ENCODE data around the gene ACTR10.
A peak's percentile ranks its signal among the peaks of the same experiment; 100 is the strongest.

Gene ACTR10

DNA sequence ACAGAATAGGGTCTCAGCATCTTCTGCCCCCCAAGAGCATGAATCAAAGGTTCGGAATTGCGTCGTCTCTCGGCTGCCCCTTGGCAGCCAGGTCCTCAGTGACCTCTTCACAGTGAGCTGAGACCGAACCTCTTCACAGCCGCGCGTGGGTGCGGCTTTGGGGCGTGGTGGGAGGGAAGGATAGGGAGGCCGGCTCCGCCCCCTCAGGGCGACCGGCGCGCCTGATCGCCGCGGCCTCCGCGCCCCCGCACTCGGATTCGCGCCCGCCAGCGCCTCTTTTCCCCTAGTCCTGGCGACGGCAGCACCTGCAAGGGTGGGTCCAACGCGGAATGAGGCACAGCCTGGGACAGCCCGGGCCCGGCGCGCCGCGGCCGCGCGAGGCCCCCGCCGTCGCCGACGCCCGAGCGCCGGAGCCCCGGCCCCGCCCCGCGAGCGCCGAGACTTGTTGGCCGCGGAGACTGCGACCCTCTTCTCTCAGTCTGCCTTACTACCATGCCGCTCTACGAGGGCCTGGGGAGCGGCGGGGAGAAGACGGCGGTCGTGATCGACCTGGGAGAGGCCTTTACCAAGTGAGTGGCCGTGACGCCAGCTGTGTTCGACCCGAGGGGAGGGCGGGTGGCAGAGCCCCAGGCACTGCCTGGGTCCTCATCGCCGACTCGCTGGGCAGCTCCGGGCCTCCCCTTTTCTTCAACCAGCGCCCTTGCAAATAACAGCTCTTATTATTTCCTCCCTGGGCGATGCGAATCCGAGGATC, at the start of gene ACTR10:
ACTR10 (plus strand) TSS at position 424 of the 754 bp plus-strand sequence; CDS start at position 493, 69 bp downstream.
- no peaks in the 10 kb centered on the region for H3K27me3 Mint-ChIP-seq
- peak within 1 kb of the TSS; percentile 95 for H3K27ac Mint-ChIP-seq
- peak within 1 kb of the TSS; percentile 96 for H3K4me3 Mint-ChIP-seq
- H3K9me3 Mint-ChIP-seq = no peaks in the 10 kb centered on the region
- H3K36me3 Mint-ChIP-seq = peaks cover 7% of the 10 kb centered on the region
- ATAC-seq = peak; percentile 98
- H3K4me1 Mint-ChIP-seq = peaks cover 29% of the 10 kb centered on the region

GRCh38 chr14:58150243-58150805, 49.6 kb upstream of the ACTR10 start:
- Mint-ChIP-seq H3K27me3 (peaks cover 64% of the 10 kb centered on the region), H3K4me1 (peaks cover 16% of the 10 kb centered on the region), H3K36me3 (no peaks in the 10 kb centered on the region), H3K4me3 (no peak overlapping the region), H3K27ac (no peak overlapping the region), H3K9me3 (no peaks in the 10 kb centered on the region)
- no peak for ATAC-seq

- Mint-ChIP-seq H3K9me3 (no peaks in the 10 kb centered on the region), H3K4me1 (peaks cover 16% of the 10 kb centered on the region), H3K4me3 (peak overlapping the region; percentile 75), H3K27ac (no peak overlapping the region), H3K27me3 (peaks cover 72% of the 10 kb centered on the region), H3K36me3 (no peaks in the 10 kb centered on the region)
- ATAC-seq = peak; percentile 65
These were observed 48.6 kb upstream of the ACTR10 start for GRCh38 chr14:58151133-58152013.

- H3K9me3 Mint-ChIP-seq = no peaks in the 10 kb centered on the region
- no peaks in the 10 kb centered on the region for H3K36me3 Mint-ChIP-seq
- H3K4me1 Mint-ChIP-seq = peaks cover 16% of the 10 kb centered on the region
- H3K4me3 Mint-ChIP-seq = peak within 1 kb of the TSS; percentile 75
- ATAC-seq = peak; percentile 88
- no peak within 1 kb of the TSS for H3K27ac Mint-ChIP-seq
- peaks cover 76% of the 10 kb centered on the region for H3K27me3 Mint-ChIP-seq
These were observed 47.7 kb upstream of the ACTR10 start, which contains the start of gene ARMH4 for GRCh38 chr14:58152014-58152857. Gene ARMH4 (minus strand): TSS chr14:58152213. CDS start chr14:58139358, 12,855 bp downstream.

DNA sequence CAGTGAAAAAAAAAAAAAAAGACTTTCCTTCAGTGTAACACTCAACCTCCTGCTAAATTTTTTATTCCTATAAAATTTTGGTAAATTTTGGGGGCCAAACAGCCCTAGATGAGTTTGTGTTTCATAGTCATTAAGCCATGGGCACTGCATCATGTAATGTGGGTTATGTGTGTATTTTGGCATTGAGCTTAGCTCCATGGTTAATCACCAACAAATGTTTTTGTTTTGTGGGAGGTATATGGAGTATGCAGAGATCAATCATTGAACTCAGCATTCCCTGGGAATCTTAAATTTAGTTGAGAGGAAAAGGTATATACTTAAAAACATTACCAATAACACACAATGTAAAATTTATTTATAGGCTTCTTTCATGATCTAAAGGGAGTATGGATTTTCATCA, 39.4 kb upstream of the ACTR10 start:
- Mint-ChIP-seq H3K4me3 (no peak overlapping the region), H3K4me1 (no peaks in the 10 kb centered on the region), H3K36me3 (no peaks in the 10 kb centered on the region), H3K27ac (no peak overlapping the region), H3K9me3 (no peaks in the 10 kb centered on the region), H3K27me3 (peaks cover 37% of the 10 kb centered on the region)
- no peak for ATAC-seq

DNA sequence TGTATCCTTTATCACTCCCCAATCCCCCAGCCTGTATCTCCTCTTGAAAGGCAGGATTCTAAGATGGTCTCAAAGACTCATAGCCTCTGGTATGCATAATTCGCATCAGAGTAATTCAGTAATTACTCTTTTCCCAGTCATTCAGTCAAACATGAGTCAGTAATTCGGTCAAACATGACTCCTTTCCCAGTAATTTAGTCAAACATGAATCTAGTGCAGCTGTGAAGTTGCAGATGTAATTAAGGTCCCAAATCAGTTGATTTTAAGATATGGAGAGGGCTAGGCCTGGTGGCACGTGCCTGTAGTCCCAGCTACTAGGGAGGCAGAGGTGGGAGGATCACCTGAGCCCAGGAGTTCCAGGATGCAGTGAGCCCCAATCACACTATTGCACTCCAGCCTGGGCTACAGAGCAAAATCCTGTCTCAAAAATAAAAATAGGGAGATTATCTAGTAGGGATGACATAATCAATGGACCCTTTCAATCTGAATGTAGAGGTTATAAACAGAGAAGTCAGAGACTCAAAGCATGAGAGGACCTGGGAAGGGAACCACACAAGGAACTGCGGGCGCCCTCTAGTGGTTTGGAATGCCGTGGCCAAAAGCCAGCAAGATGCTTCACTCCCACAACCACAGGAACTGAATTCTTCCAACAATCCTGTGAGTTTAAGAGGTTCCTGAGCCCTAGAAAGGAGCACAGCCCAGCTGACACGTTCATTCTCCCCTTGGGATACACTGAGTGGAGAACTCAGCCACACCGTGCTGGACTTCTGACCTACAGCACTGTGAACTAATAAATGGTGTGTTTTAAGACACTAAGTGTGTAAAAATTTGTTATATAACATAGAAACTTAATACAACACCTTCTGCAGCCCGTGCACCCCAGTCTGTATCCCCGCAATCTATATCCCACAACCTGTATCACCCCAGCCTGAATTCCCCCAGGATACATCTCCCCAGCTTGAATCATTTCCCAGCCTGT, 33.7 kb upstream of the ACTR10 start:
- H3K27ac Mint-ChIP-seq = no peak overlapping the region
- H3K36me3 Mint-ChIP-seq = no peaks in the 10 kb centered on the region
- ATAC-seq = peak; percentile 54
- H3K27me3 Mint-ChIP-seq = peaks cover 19% of the 10 kb centered on the region
- H3K4me3 Mint-ChIP-seq = no peak overlapping the region
- no peaks in the 10 kb centered on the region for H3K4me1 Mint-ChIP-seq
- H3K9me3 Mint-ChIP-seq = no peaks in the 10 kb centered on the region

- Mint-ChIP-seq H3K36me3 (no peaks in the 10 kb centered on the region), H3K9me3 (peaks cover 2% of the 10 kb centered on the region), H3K27ac (no peak overlapping the region), H3K27me3 (peaks cover 19% of the 10 kb centered on the region), H3K4me1 (no peaks in the 10 kb centered on the region), H3K4me3 (no peak overlapping the region)
- no peak for ATAC-seq
These were observed 32.9 kb upstream of the ACTR10 start for GRCh38 chr14:58167057-58167456.

- no peak for ATAC-seq
- Mint-ChIP-seq H3K27ac (no peak overlapping the region), H3K27me3 (peaks cover 21% of the 10 kb centered on the region), H3K9me3 (peaks cover 2% of the 10 kb centered on the region), H3K4me3 (no peak overlapping the region), H3K4me1 (no peaks in the 10 kb centered on the region), H3K36me3 (no peaks in the 10 kb centered on the region)
These were observed 32.1 kb upstream of the ACTR10 start for GRCh38 chr14:58167891-58168290.

DNA sequence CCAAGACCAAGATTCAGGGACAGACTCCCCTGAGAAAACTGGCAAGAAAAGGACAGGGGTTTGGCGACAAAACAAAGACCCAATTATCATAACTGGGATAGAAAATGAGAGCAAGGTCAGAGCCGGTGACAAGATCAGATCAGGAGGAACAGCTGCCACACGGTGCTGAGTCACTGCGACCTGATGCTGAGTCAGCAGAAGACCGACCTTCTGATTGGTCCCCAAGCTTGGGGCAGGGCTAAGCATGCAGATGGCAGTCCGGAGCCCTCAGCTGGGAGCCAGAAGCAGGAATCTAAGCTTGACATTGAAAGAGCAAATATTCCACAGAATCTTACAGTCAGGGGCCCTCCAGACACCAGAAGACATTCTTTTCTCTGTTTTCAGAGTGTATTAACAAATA, 28.9 kb upstream of the ACTR10 start:
- no peak overlapping the region for H3K27ac Mint-ChIP-seq
- H3K4me1 Mint-ChIP-seq = no peaks in the 10 kb centered on the region
- no peaks in the 10 kb centered on the region for H3K36me3 Mint-ChIP-seq
- H3K4me3 Mint-ChIP-seq = no peak overlapping the region
- H3K9me3 Mint-ChIP-seq = peaks cover 2% of the 10 kb centered on the region
- ATAC-seq = peak; percentile 51
- peaks cover 35% of the 10 kb centered on the region for H3K27me3 Mint-ChIP-seq

DNA sequence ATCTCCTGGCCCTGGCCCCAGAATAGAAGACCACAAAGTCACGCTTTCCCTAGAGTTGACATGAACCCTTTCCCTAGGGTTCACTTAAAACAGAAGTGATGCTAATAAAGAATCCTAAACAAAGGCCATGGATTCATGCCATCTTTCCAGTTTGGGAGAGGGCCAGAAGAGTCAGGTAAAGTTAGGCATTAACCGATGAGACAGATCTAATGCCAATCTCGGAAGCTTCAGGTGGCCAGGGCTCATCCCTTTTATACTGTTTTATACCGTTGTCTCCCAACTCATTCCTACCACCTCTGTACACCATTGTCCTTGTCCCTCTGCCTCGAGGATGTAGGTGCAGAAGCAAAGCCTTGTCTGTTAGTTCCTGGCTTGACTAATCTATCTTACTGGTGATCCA, 22.8 kb upstream of the ACTR10 start:
- no peaks in the 10 kb centered on the region for H3K9me3 Mint-ChIP-seq
- no peak overlapping the region for H3K27ac Mint-ChIP-seq
- peaks cover 16% of the 10 kb centered on the region for H3K27me3 Mint-ChIP-seq
- ATAC-seq = no peak
- H3K4me1 Mint-ChIP-seq = no peaks in the 10 kb centered on the region
- H3K36me3 Mint-ChIP-seq = no peaks in the 10 kb centered on the region
- H3K4me3 Mint-ChIP-seq = no peak overlapping the region

- Mint-ChIP-seq H3K27me3 (peaks cover 13% of the 10 kb centered on the region), H3K36me3 (no peaks in the 10 kb centered on the region), H3K27ac (no peak overlapping the region), H3K4me3 (no peak overlapping the region), H3K4me1 (no peaks in the 10 kb centered on the region), H3K9me3 (no peaks in the 10 kb centered on the region)
- no peak for ATAC-seq
These were observed 10.8 kb upstream of the ACTR10 start for GRCh38 chr14:58189176-58189575.

DNA sequence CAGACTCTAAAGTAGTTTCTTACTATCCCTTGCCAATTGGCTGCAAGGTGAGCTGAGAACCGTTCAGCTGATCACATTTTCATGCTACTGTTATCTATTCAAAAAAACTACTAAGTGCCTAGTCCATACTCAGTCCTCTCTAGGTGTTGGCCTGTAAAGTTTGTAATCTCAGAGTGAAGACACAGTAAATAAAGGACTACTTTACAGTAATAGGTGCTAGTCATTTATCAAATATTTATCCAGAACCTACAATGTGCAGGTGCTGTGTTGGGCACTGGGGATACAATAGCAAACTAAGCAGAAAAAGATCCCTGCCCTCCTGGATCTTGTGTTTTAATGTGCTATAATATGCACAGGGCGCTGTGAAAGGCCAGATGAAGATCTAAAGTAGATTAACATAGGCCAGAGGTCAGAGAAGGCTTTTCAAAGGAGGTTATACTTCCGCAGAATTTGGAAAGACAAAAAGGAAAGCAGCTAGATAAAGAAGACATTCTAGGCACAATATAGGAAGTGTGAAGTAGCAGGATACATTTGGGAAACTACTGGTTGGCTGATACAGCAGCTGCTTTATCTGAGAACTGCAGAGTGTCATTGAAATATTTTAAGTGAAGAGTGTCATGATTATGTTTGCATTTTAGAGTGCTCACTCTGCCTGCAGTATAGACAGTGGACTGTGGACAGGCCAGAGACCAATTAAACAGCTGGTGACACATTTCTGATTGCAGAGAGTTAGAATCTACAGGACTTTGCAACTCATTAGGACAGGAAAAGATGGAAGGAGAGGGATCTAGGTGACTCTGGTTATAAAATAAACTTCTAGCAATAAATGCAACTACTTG, 8.0 kb upstream of the ACTR10 start:
- Mint-ChIP-seq H3K9me3 (no peaks in the 10 kb centered on the region), H3K27ac (no peak overlapping the region), H3K36me3 (no peaks in the 10 kb centered on the region), H3K27me3 (peaks cover under 1% of the 10 kb centered on the region), H3K4me3 (no peak overlapping the region), H3K4me1 (no peaks in the 10 kb centered on the region)
- no peak for ATAC-seq

- ATAC-seq = no peak
- Mint-ChIP-seq H3K36me3 (no peaks in the 10 kb centered on the region), H3K27me3 (no peaks in the 10 kb centered on the region), H3K9me3 (no peaks in the 10 kb centered on the region), H3K4me3 (no peak overlapping the region), H3K4me1 (no peaks in the 10 kb centered on the region), H3K27ac (no peak overlapping the region)
These were observed 6.4 kb upstream of the ACTR10 start for GRCh38 chr14:58193542-58193941.
